Ishikawa (cell line): ENCODE measurements around the gene DNAH7.

Source experiments
- CREB1 ChIP-seq: IDR thresholded peaks from 2 replicates; pipeline ENCODE4 v1.6.1; 2012; ENCODE audit warnings: low read depth
- EP300 ChIP-seq: IDR thresholded peaks from 2 replicates; pipeline ENCODE4 v1.6.1; 2012; ENCODE audit warnings: borderline replicate concordance
- MAX ChIP-seq: IDR thresholded peaks from 2 replicates; pipeline ENCODE4 v1.6.1; 2012
- RAD21 ChIP-seq: IDR thresholded peaks from 2 replicates; pipeline ENCODE4 v1.6.1; 2012; ENCODE audit warnings: low read depth
- TAF1 ChIP-seq: IDR thresholded peaks from 2 replicates; pipeline ENCODE4 v1.6.1; 2012; ENCODE audit warnings: low read depth, mild to moderate bottlenecking

GRCh38 chr2:195820373-195820772 lies 248.3 kb downstream of the DNAH7 start:
- no peak for TF ChIP-seq TAF1
- no peak for TF ChIP-seq EP300
- no peak for TF ChIP-seq MAX
- no peak for TF ChIP-seq CREB1
- no peak for TF ChIP-seq RAD21
